ENCODE measurements around the gene NT5C.

NT5C gene

GRCh38 chr17:75099881-75100595, 31.5 kb downstream of the NT5C start:
- H3K4me3 ChIP-seq (replicated peaks in 1 of 2; ENCODE audit: low read depth in 2 of 2, low read length in 2 of 2), result no peak overlapping the region
- no peak for TF ChIP-seq CTCF (IDR thresholded peaks at IDR 0.05; ENCODE audit: low read depth, low read length)
- DNase-seq (ENCODE audit: low read depth in 2 of 2), result no peak

DNA sequence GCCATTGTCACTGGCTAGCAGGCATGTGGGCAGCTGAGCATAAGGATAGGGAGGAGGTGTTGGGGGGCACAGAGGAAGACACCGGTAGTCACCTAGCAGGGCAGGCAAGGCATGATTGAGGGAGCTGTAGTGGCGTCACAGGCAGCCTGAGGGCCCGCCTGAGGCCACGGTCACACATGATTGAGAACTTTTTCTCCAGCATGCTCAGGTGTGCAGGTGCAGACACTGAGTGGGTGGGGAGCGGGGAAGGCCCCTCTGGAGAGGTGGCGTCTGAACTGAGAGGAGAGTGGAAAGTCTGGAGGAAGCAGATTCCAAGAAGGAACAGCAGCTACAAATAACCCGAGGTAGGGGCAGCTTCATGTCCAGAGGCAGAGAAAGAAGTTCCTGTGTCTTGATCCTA, 32.7 kb downstream of the NT5C start:
- no peak overlapping the region for H3K4me3 ChIP-seq (replicated peaks in 1 of 2; ENCODE audit: low read depth in 2 of 2, low read length in 2 of 2)
- no peak for DNase-seq (ENCODE audit: low read depth in 2 of 2)
- no peak for TF ChIP-seq CTCF (IDR thresholded peaks at IDR 0.05; ENCODE audit: low read depth, low read length)

DNA sequence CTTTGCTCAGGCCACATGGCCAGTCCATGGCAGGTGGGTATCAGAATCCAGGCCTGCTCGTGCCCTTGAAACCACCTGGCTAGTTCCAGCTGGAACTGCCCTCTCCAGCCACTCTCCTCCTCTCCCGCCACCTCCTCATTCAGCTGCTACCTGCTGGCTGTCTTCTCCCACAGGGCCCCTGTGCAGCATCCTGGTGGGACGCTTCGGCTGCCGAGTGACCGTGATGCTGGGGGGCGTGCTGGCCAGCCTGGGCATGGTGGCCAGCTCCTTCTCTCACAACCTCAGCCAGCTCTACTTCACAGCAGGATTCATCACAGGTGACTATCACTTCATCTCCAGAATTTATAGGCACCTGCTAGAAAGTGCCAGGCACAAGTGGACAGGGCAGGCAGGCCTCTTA, 33.7 kb downstream of the NT5C start:
- no peak for TF ChIP-seq CTCF (IDR thresholded peaks at IDR 0.05; ENCODE audit: low read depth, low read length)
- DNase-seq (ENCODE audit: low read depth in 2 of 2), result no peak
- H3K4me3 ChIP-seq (replicated peaks in 1 of 2; ENCODE audit: low read depth in 2 of 2, low read length in 2 of 2), result no peak overlapping the region

- TF ChIP-seq CTCF (IDR thresholded peaks at IDR 0.05; ENCODE audit: low read depth, low read length), result no peak
- DNase-seq (ENCODE audit: low read depth in 2 of 2), result peak; percentile 69 to 84
- no peak overlapping the region for H3K4me3 ChIP-seq (replicated peaks in 1 of 2; ENCODE audit: low read depth in 2 of 2, low read length in 2 of 2)
Measured at GRCh38 chr17:75096082-75096625, 35.4 kb downstream of the NT5C start.

DNA sequence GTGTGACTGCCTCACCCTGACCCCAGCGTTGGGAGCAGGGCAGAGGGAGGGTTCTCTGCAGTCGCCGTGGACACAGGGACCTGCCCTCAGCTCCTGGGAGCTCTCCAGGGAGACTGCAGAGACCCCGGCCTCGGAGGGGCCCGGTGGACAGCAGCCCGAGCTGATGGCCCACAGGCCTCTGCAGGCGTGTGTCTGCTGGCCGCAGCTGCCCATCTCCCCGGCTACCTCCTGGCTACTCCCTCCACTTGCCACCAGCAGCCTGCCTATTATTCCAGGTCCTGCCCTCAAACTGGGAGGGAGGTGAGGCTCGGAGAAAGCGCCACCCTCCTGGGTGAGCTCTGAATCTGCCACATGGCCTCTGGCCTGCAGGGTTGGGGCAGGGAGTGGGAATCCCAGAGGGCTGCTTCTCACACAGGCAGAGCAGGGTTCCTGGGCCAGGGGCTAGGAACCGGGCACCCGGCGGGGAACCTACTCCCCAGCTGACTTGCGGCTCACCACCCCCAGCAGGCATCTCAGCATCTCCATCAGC, 36.6 kb downstream of the NT5C start:
- DNase-seq (ENCODE audit: low read depth in 2 of 2), result no peak
- no peak for TF ChIP-seq CTCF (IDR thresholded peaks at IDR 0.05; ENCODE audit: low read depth, low read length)
- no peak overlapping the region for H3K4me3 ChIP-seq (replicated peaks in 1 of 2; ENCODE audit: low read depth in 2 of 2, low read length in 2 of 2)

DNA sequence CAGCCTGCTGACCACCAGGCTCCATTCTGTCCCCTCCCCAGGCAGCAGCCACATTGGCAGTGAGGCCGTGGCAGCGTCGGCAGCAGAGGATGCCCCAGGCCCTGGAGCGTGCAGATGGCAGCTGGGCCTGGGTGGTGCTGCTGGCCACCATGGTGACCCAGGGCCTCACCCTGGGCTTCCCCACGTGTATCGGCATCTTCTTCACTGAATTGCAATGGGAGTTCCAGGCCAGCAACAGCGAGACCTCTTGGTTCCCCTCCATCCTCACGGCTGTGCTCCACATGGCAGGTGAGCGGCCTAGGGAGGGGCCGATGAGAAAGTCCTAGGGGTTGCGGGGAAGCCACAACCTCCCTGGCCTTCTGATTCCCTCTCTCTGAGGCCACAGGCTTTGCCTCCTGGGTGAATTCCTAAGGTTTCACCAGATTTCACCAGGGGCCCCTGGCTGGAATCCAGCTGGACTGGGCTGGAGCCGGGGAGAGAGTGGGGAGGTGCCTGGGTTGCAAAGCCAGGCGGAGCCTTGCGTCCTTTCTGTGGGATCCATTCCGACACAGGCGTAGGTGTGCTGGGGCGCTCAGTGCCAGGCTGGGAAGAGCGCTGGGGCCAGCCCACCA, 37.9 kb downstream of the NT5C start:
- no peak overlapping the region for H3K4me3 ChIP-seq (replicated peaks in 1 of 2; ENCODE audit: low read depth in 2 of 2, low read length in 2 of 2)
- no peak for TF ChIP-seq CTCF (IDR thresholded peaks at IDR 0.05; ENCODE audit: low read depth, low read length)
- DNase-seq (ENCODE audit: low read depth in 2 of 2), result no peak

All from cardiac fibroblast (primary cell).